Activated T-cell treated with anti-CD3 and anti-CD28 coated beads for 4 hours (primary cell): ENCODE results near the gene LCTL.

Source experiments
- DNase-seq: peaks from one replicate; pipeline ENCODE4 v3.0.0-alpha.2; 2020

The LCTL gene

DNA sequence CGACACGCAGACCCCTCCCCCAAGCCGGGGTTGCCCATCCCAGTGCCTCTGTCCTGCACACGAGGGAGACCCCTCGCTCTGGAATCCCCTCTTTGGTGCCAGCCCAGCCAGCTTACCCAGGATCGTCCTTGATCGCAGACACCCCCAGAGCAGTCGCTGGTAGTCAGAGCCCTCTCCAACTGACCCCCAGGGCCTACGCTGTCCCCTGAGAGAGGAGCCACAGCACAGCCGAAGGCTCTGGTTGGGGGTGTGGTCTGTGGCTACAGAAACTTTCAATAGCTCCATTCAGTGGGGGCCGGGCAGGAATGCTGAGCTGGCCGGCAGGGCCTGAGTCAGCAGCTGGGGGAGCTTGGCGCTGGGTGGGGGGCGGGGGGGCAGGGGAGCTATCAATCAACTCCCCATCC, at the start of gene LCTL:
TSS of gene LCTL (minus strand) at position 258 of the 404 bp plus-strand sequence. CDS start 633 bp downstream, outside the sequence.
- DNase-seq, result no peak

DNA sequence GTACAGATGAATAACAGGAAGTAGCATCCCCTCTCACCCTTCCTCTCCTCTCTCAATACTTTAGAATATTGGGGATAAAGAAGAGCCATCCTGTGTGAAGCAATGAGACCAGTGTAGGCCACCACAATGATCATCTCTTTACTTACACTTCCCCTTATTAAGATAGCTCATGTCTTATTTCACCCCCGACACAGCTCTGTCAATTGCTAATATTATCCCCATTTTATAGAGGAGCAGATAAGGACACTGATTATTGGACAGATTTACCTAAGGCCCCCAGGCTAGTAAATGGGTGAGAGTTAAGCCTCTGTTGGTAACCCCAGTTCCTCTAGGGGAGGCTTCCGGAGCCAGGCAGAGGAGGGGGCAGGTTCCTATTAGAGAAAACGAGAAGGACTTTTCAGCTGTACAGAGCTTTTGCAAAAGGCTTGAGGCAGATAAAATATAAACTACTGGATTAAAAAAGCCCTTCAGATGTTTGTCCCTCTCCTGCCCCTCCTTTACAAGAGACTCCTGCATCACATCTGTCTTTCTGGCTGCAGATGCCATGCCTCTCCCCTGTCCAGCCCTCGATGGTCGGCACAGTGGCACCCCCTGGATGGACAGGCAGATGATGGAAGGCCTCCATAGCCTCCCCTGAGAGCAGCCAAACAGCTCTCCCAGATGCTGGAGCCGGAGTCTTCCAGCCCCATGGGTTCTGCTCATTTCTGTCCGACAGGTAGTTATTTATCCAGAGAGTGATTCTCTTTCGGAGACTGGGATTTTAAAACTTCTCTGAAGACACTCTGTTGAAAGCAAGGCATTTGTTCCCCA, 49.4 kb upstream of the LCTL start:
- DNase-seq, result no peak

DNA sequence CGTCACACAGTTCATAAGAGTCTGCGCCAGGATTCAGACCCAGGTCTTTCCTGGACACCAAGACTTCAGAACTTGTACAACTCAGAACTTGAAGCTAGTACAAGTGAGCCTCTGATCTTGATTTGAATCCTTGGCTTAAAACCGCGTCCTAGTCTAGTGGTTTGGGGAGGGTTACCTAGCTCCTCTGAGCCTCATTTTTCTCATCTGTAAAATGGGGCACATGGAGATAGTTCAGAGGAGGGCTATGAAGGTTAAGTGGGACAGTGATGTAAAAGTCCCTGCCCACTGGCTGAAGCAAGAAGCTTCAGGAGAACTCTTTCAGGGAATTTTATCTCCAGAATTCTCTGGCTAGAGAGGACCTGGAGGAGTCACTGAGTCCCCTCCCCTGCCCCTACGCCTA, 48.7 kb upstream of the LCTL start:
- DNase-seq, result no peak

DNA sequence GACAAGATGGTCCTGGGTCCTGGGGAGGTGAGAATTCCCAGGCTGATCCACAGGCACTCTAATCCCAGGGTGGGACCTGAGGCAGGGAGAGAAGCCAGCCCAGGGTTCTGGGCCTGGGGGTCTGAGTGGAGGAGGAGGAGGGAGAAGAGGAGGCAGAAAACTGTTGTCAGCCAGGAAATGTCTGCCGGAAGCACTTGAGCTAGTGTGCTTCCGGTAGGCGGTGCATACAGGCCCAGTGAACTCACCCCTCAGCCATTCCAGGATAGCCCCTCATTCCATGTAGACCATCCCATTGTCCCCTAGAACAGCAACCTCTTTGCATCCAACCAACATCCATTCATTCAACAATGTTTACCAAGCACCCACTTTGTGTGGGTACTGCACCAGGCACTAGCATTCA, 47.9 kb upstream of the LCTL start:
- DNase-seq, result no peak

- no peak for DNase-seq
These were observed 45.7 kb upstream of the LCTL start for GRCh38 chr15:66611257-66612053.

DNA sequence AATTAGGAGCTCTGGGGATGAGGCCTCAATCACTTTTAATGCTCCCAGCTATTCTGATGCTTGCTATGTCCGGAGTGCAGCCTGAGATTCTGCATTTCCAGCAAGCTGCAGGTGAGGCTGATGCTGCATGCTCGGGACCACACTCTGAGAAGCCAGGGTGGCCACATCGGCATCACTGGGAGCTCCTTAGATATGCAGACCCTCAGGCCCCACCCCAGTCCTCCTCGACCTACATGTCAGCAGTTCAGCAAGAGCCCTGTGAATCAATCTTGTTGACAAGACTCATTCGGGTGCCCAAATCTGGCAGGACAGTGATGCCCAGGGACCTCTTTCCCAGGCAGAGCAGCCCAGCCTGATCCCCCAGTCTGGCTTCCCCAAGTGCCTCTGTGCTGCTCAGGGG, 44.1 kb upstream of the LCTL start:
- no peak for DNase-seq

DNA sequence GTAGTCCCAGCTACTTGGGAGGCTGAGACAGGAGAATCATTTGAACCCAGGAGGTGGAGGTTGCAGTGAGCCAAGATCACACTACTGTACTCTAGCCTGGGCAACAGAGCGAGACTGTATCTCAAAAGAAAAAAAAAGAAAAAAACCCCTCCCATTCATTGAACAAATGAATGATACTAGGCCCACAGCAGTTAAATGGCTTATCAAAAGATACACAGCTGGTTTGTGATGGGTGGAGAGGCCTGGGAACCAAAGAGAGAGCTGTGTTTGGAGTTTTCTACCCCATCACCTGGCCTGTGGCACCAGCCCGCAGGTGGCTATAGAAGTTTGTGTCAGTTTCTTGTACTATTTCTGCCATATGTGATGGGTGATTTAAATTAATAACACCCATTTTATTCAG, 43.1 kb upstream of the LCTL start:
- DNase-seq, result no peak

DNA sequence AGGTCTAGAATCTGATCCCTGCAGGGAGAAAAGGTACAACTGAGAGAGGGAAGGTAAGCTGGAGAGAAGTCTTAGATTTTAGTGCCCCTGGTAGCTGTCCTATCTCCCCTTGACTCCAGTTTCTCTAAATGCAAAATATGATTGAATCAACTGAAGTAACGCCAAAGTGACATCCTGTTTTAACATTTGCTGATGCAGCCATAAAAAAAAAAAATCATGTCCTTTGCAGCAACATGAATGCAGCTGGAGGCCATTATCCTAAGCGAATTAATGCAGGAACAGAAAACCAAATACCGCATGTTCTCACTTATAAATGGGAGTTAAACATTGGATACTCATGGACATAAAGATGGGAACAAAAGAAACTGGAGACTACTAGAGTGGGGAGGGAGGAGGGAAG, 42.4 kb upstream of the LCTL start:
- DNase-seq, result no peak

- DNase-seq, result peak; percentile 50
These were observed 37.7 kb upstream of the LCTL start for GRCh38 chr15:66603301-66604179.

GRCh38 chr15:66601521-66601920, 35.7 kb upstream of the LCTL start:
- DNase-seq, result no peak

DNA sequence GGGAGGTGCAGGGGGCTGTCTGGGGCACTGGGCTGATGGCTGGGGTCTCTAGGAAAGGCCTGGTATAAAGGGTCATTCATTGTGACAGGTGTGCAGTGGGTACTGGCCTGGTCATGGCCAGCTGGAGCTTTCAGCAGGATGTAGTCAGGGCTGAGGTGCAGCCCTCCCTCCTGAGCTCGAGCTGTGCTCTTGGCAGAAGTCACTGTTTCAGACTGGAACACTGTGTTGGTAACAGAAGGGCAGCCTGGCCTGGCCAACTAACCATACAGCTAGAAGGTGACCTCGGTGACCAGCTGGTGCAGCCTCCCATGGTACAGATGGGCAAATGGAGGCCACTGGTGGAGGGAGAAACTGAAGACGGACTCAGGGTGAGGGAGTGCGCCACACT, 34.4 kb upstream of the LCTL start:
- no peak for DNase-seq

- DNase-seq, result no peak
These were observed 33.9 kb upstream of the LCTL start for GRCh38 chr15:66599536-66600239.

- no peak for DNase-seq
These were observed 32.5 kb upstream of the LCTL start for GRCh38 chr15:66598095-66598815.

GRCh38 chr15:66595931-66596545, 30.2 kb upstream of the LCTL start:
- DNase-seq, result no peak

DNA sequence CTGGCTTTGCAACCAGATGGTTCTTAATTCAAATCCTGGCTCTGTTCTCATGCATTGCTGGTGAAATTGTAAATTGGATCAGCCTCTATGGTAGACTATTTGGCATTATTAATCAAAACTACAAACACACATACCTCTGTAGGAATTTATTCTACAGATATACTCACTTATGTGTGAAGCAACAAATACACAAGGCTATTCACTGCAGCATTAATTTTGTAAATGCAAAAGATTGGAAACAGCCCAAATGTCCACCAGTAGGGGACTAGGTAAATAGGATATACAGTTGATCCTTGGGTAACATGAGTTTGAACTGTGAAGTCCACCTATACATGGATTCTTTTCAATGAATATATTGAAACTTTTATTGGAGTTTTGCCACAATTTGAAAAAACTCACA, 29.5 kb upstream of the LCTL start:
- no peak for DNase-seq

- DNase-seq, result no peak
These were observed 29.0 kb upstream of the LCTL start for GRCh38 chr15:66594836-66595235.

DNA sequence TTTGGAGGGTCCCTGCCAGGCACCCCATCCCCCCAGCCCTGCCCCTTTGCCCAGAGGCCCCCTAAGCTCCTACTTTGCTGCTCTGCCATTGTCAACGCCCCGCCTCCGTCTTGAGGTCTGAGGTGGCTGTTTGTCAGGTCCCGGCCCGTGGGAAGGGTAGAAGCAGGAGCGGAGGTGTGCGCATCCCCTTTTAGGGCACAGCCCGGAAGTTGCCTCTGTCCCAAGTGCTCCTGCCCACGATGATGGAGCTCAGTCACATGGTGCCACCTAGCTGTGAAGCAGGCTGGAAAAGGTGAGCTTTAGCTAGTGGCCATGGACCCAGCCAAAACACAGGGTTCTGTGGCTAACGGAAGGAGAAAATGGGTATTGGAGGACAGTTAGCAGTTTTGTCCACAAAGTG, 28.5 kb upstream of the LCTL start:
- DNase-seq, result no peak

GRCh38 chr15:66593219-66593780, 27.5 kb upstream of the LCTL start:
- DNase-seq, result no peak

- DNase-seq, result no peak
These were observed 26.9 kb upstream of the LCTL start for GRCh38 chr15:66592505-66593218.

DNA sequence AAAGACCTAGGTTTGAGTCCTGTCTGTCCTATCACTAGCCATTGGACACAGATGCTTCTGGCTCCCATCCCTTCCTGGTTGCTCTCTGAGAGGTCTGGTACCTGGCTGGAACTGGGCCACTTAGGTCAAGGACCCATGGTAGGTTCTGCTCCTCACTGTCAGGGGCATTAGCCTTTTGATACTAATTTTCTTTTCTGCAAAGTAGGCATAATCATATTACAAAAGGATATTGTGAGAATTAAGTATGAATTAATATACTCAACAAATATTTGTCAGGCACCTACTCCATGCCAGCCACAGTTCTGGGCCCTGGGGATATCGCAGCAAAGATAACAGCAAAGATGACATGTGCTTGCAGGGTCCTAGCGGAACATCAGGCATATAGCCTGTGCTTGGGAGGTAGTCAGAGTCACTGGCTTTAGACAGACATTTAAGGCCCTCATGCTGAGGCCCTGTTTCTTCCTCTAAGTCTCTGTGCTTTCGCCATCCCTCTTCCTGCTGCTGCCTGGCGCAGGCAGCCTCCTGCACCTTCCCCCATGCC, 25.6 kb upstream of the LCTL start:
- DNase-seq, result no peak
